SK-N-SH (cell line): Measurements from ENCODE around the gene BEST2. TPM values are rescaled to one million over a fixed set of nuclear protein-coding genes. Genes with fewer than 3 reads are reported as not detected.

Experiments used
- CTCF ChIA-PET: fragments of 300-600, 350-600 bp; formaldehyde crosslinking; extraction: SDS; loops from one replicate; lab custom pipeline; 2021; lab: Yijun Ruan, JAX
- POLR2A ChIA-PET: fragments of 350-600 bp; sonication (Branson Sonifier 250); formaldehyde crosslinking; extraction: SDS; loops from one replicate; lab custom pipeline; 2020; ENCODE audit warnings: antibody characterized with exemption, inconsistent platforms; lab: Yijun Ruan, JAX
- DNase-seq: peaks from one replicate; pipeline ENCODE4 v3.0.0; 2012
- H2AFZ ChIP-seq: fragments of 200-600 bp; sonication (generic); 2 replicates; pipeline ENCODE4 v1.8.1; 2016; ENCODE audit warnings: antibody characterized with exemption, mild to moderate bottlenecking, low read depth
- H3F3A ChIP-seq: fragments of 200-600 bp; sonication (generic); replicated peaks from 2 replicates; pipeline ENCODE3; 2016; ENCODE audit warnings: antibody characterized with exemption, mild to moderate bottlenecking; ENCODE audit not compliant: insufficient read depth
- H3K27ac ChIP-seq, 2 experiments: fragments of 200-500 bp in 1 of 2; fragments of 200-600 bp in 1 of 2; sonication (Bioruptor generic) in 1 of 2; sonication (generic), shearing (Covaris generic) in 1 of 2; 2 replicates each; pipeline versions ENCODE4 v1.5.1 to v1.6.1; 2014 to 2016; ENCODE audit warnings: low read depth in 2 of 2, inconsistent platforms in 1 of 2, low read length in 1 of 2, mild to moderate bottlenecking in 1 of 2, mixed read lengths in 1 of 2
- H3K27me3 ChIP-seq: fragments of 200-600 bp; sonication (generic), shearing (Covaris generic); 2 replicates; pipeline ENCODE4 v1.6.1; 2016; ENCODE audit warnings: mixed run types; ENCODE audit not compliant: insufficient read depth
- H3K36me3 ChIP-seq, 2 experiments: fragments of 200-500 bp in 1 of 2; fragments of 200-600 bp in 1 of 2; sonication (Bioruptor generic) in 1 of 2; sonication (generic) in 1 of 2; replicated peaks in 1 of 2; 2 replicates each; pipeline versions ENCODE3 to v1.5.1; 2014 to 2016; ENCODE audit warnings: low read length in 1 of 2, mild to moderate bottlenecking in 1 of 2; ENCODE audit not compliant: insufficient read depth in 2 of 2, control insufficient read depth in 1 of 2
- H3K4me1 ChIP-seq, 2 experiments: fragments of 200-500 bp in 1 of 2; fragments of 200-600 bp in 1 of 2; sonication (Bioruptor generic) in 1 of 2; sonication (generic), shearing (Covaris generic) in 1 of 2; 2 replicates each; pipeline versions ENCODE4 v1.5.1 to v1.6.1; 2014 to 2016; ENCODE audit warnings: low read depth in 1 of 2, low read length in 1 of 2, mixed run types in 1 of 2; ENCODE audit not compliant: insufficient read depth in 2 of 2, control insufficient read depth in 1 of 2
- H3K4me2 ChIP-seq: fragments of 200-600 bp; sonication (generic), shearing (Covaris generic); 2 replicates; pipeline ENCODE4 v1.6.1; 2017; ENCODE audit warnings: mixed run types
- H3K4me3 ChIP-seq, 2 experiments: fragments of 200-500 bp in 1 of 2; fragments of 200-600 bp in 1 of 2; sonication (Bioruptor generic) in 1 of 2; sonication (generic), shearing (Covaris generic) in 1 of 2; 2 replicates each; pipeline versions ENCODE4 v1.5.1 to v1.8.1; 2014 to 2016; ENCODE audit warnings: low read depth in 2 of 2, inconsistent platforms in 1 of 2, low read length in 1 of 2, mild to moderate bottlenecking in 1 of 2, mixed read lengths in 1 of 2, moderate library complexity in 1 of 2
- H3K79me2 ChIP-seq: fragments of 200-600 bp; sonication (generic); 2 replicates; pipeline ENCODE4 v1.8.1; 2017; ENCODE audit warnings: mild to moderate bottlenecking; ENCODE audit not compliant: insufficient read depth
- H3K9ac ChIP-seq: fragments of 200-600 bp; sonication (generic); 2 replicates; pipeline ENCODE4 v1.6.1; 2017; ENCODE audit warnings: mixed run types
- H3K9me2 ChIP-seq: fragments of 200-600 bp; sonication (generic); 2 replicates; pipeline ENCODE4 v1.6.1; 2017; ENCODE audit warnings: mixed run types
- H3K9me3 ChIP-seq: fragments of 200-600 bp; sonication (generic); 2 replicates; pipeline ENCODE4 v1.6.1; 2017; ENCODE audit warnings: mixed run types, mild to moderate bottlenecking, moderate library complexity
- H4K20me1 ChIP-seq: fragments of 200-600 bp; sonication (generic); 2 replicates; pipeline ENCODE4 v1.6.1; 2017; ENCODE audit warnings: mild to moderate bottlenecking, mixed run types; ENCODE audit not compliant: insufficient read depth
- EP300 ChIP-seq, 2 experiments: IDR thresholded peaks; 2 replicates each; pipeline versions ENCODE4 v1.4.0 to v1.6.1; 2012; ENCODE audit warnings: borderline replicate concordance in 1 of 2, low read depth in 1 of 2, low read length in 1 of 2
- FOXM1 ChIP-seq: IDR thresholded peaks from 2 replicates; pipeline ENCODE4 v1.4.0; 2012; ENCODE audit warnings: low read depth, mild to moderate bottlenecking
- JUND ChIP-seq: IDR thresholded peaks from 2 replicates; pipeline ENCODE4 v1.4.0; 2012
- NRF1 ChIP-seq: IDR thresholded peaks from 2 replicates; pipeline ENCODE4 v1.6.1; 2012; ENCODE audit warnings: low read depth, mild to moderate bottlenecking, low read length
- RAD21 ChIP-seq: IDR thresholded peaks from 2 replicates; pipeline ENCODE4 v1.6.1; 2012; ENCODE audit warnings: mild to moderate bottlenecking, low read length
- RCOR1 ChIP-seq: fragments of 150-350 bp; IDR thresholded peaks from 2 replicates; pipeline ENCODE4 v1.6.1; 2017; ENCODE audit warnings: antibody characterized with exemption, low read length
- SIN3A ChIP-seq: IDR thresholded peaks from 2 replicates; pipeline ENCODE4 v1.6.1; 2012; ENCODE audit warnings: low read depth, mild to moderate bottlenecking, low read length, moderate library complexity, borderline replicate concordance
- SMC3 ChIP-seq: IDR thresholded peaks from 2 replicates; pipeline ENCODE4 v1.6.1; 2012; ENCODE audit warnings: low read depth, low read length, improper control_type of control experiment
- TAF1 ChIP-seq: IDR thresholded peaks from 2 replicates; pipeline ENCODE4 v1.6.1; 2012; ENCODE audit warnings: low read depth, mild to moderate bottlenecking, low read length, moderate library complexity, borderline replicate concordance
- TEAD4 ChIP-seq: IDR thresholded peaks from 2 replicates; pipeline ENCODE4 v1.4.0; 2012; ENCODE audit warnings: mild to moderate bottlenecking, borderline replicate concordance; ENCODE audit not compliant: insufficient read depth
- WGBS: methylation state at CpG from one replicate; pipeline ENCODE4 v1.1.6; 2017; ENCODE audit warnings: low lambda C conversion rate; 5-methylcytosine and 5-hydroxymethylcytosine counted together
- polyA plus RNA-seq, 3 experiments: library from polyadenylated mRNA; depleted of rRNA; stranded (reverse); fragments of >200 nt; gene quantifications; 2 replicates each; pipeline ENCODE4 v1.2.3, GENCODE V29; 2012
- TF ChIP-seq, protein P1 (sequence below): IDR thresholded peaks from 2 replicates; pipeline ENCODE4 v1.4.0; 2012; ENCODE audit warnings: low read depth, borderline replicate concordance
- TF ChIP-seq, protein P2 (sequence below): fragments of 200-600 bp; sonication (generic); IDR thresholded peaks from 2 replicates; pipeline ENCODE4 v1.6.1; 2017; ENCODE audit warnings: antibody characterized with exemption, mild to moderate bottlenecking, moderate library complexity

BEST2 gene
- polyA plus RNA-seq, 1 of the 3 experiments (the other 2 are of a cell fraction), result not detected

DNA sequence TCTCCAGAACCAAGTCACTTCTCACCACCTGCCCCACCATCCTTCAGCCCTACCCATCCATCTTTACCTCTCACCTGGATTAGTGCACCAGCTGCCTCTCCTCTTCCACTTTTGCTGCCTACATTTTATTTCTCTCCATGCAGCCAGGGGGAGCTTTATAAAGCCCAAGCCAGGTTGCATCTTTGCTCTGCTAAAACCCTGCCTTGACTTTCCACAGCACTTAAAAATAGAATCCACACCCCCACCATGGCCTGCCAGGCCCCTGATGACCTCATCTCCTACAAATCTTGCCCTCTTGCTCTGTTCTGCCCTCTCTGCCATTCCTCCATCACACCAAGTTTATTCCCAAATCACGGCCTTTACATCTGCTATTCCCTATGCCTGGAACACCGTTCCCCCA lies 22.0 kb downstream of the BEST2 start:
- peaks cover 9 to 37% of the 10 kb centered on the region in 2 experiments; a peak in 1 of 4 replicates for H3K4me1 ChIP-seq
- no peaks in the 10 kb centered on the region for H4K20me1 ChIP-seq
- H3K79me2 ChIP-seq, result no peaks in the 10 kb centered on the region
- H3K9me3 ChIP-seq, result no peaks in the 10 kb centered on the region
- H3K27me3 ChIP-seq, result no peaks in the 10 kb centered on the region
- peaks cover 25% of the 10 kb centered on the region for H3F3A ChIP-seq
- no peak overlapping the region for H3K4me3 ChIP-seq
- DNase-seq, result no peak
- H3K9me2 ChIP-seq, result no peaks in the 10 kb centered on the region
- ChIA-PET CTCF (interaction anchor here (1.2 to 12.1 kb wide), 7 partner anchors 11 to 74 kb away, joined by 3 to 447 read pairs (median 11); partner anchors contain the start of genes JUNB, PRDX2, THSD8 and TRIR), POLR2A (interaction anchor here (1.3 to 2.1 kb wide), 3 partner anchors 18 to 28 kb away, joined by 3 to 10 read pairs (median 5); partner anchors contain the start of genes JUNB, PRDX2 and THSD8)
- H3K9ac ChIP-seq, result no peak overlapping the region
- no peak for TF ChIP-seq FOXM1
- peak; percentile 29 for TF ChIP-seq SMC3
- TF ChIP-seq RCOR1, result no peak
- TF ChIP-seq, protein P1, sequence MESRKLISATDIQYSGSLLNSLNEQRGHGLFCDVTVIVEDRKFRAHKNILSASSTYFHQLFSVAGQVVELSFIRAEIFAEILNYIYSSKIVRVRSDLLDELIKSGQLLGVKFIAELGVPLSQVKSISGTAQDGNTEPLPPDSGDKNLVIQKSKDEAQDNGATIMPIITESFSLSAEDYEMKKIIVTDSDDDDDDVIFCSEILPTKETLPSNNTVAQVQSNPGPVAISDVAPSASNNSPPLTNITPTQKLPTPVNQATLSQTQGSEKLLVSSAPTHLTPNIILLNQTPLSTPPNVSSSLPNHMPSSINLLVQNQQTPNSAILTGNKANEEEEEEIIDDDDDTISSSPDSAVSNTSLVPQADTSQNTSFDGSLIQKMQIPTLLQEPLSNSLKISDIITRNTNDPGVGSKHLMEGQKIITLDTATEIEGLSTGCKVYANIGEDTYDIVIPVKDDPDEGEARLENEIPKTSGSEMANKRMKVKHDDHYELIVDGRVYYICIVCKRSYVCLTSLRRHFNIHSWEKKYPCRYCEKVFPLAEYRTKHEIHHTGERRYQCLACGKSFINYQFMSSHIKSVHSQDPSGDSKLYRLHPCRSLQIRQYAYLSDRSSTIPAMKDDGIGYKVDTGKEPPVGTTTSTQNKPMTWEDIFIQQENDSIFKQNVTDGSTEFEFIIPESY, result no peak
- TF ChIP-seq TEAD4, result no peak
- TF ChIP-seq, protein P2, sequence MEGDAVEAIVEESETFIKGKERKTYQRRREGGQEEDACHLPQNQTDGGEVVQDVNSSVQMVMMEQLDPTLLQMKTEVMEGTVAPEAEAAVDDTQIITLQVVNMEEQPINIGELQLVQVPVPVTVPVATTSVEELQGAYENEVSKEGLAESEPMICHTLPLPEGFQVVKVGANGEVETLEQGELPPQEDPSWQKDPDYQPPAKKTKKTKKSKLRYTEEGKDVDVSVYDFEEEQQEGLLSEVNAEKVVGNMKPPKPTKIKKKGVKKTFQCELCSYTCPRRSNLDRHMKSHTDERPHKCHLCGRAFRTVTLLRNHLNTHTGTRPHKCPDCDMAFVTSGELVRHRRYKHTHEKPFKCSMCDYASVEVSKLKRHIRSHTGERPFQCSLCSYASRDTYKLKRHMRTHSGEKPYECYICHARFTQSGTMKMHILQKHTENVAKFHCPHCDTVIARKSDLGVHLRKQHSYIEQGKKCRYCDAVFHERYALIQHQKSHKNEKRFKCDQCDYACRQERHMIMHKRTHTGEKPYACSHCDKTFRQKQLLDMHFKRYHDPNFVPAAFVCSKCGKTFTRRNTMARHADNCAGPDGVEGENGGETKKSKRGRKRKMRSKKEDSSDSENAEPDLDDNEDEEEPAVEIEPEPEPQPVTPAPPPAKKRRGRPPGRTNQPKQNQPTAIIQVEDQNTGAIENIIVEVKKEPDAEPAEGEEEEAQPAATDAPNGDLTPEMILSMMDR, result peak; percentile 51
- no peak for TF ChIP-seq JUND
- no peak for TF ChIP-seq TAF1
- 0 out of 2 replicates have a peak, but pooled peaks have one; percentile 13 for TF ChIP-seq RAD21
- TF ChIP-seq SIN3A, result no peak
- no peak for TF ChIP-seq NRF1
- TF ChIP-seq EP300 (IDR thresholded peaks at IDR 0.05; ENCODE audit: borderline replicate concordance in 1 of 2, low read depth in 1 of 2, low read length in 1 of 2), result no peak
- no peaks in the 10 kb centered on the region for H3K36me3 ChIP-seq
- H3K27ac ChIP-seq, result no peak overlapping the region
- H2AFZ ChIP-seq, result no peak overlapping the region
- peak overlapping the region; percentile 12; the same call in 1 of the 2 replicates for H3K4me2 ChIP-seq
- 90% methylated on average over 2 of the region's 2 CpGs for WGBS
